Upper lobe of right lung (tissue), 1 donor: Measurements from ENCODE around the gene RAPGEF2. TPM values are rescaled to one million over a fixed set of nuclear protein-coding genes. Genes with fewer than 3 reads are reported as not detected.

Experiments used
- ATAC-seq: fragments of 200-7000 bp; cut with Tn5 transposase; one replicate; pipeline ENCODE4 v1.9.1; 2020; ENCODE audit warnings: mild to moderate bottlenecking, moderate library complexity
- DNase-seq: peaks from one replicate; pipeline ENCODE4 v3.0.0-alpha.2; 2020
- H3K27ac ChIP-seq: fragments of 200-600 bp; one replicate; pipeline ENCODE4 v1.8.0; 2022
- H3K27me3 ChIP-seq: fragments of 200-600 bp; one replicate; pipeline ENCODE4 v1.8.0; 2022; ENCODE audit warnings: mild to moderate bottlenecking
- H3K36me3 ChIP-seq: fragments of 200-600 bp; one replicate; pipeline ENCODE4 v1.8.0; 2022
- H3K4me1 ChIP-seq: fragments of 200-600 bp; one replicate; pipeline ENCODE4 v1.8.0; 2022
- H3K4me3 ChIP-seq: fragments of 200-600 bp; one replicate; pipeline ENCODE4 v1.8.0; 2022; ENCODE audit warnings: mild to moderate bottlenecking
- H3K9me3 ChIP-seq: fragments of 200-600 bp; one replicate; pipeline ENCODE4 v1.8.0; 2022
- CTCF ChIP-seq: fragments of 200-600 bp; IDR thresholded peaks from one replicate; pipeline ENCODE4 v1.8.0; 2022; ENCODE audit warnings: antibody characterized with exemption
- intact Hi-C: fragments of 100-400 bp; cut with DNase I; formaldehyde crosslinking; loops from one replicate; pipeline ENCODE4 v1.11.0; 2022
- total RNA-seq: library from RNA; stranded (reverse); fragmentation: NEBNext Ultra II Directional; extraction: Animal tissue kit (Norgen Biotek cat#: 25700); gene quantifications from one replicate; pipeline ENCODE4 v1.2.1, GENCODE V29; 2021
- donor health status: DM: no; HTN: yes; CAD: no; lungs with severe emphysema.

Gene RAPGEF2
- total RNA-seq, 1 donor from 2014 or later, result 61.3 TPM

GRCh38 chr4:159289682-159290081 lies 186.8 kb downstream of the RAPGEF2 start:
- intact Hi-C loops, result no loop called here
- Histone ChIP-seq H3K27me3 (no peaks in the 10 kb centered on the region), H3K36me3 (no peaks in the 10 kb centered on the region), H3K4me1 (no peaks in the 10 kb centered on the region), H3K9me3 (no peaks in the 10 kb centered on the region), H3K4me3 (no peak overlapping the region), H3K27ac (no peak overlapping the region)
- no peak for ATAC-seq
- TF ChIP-seq CTCF, result no peak
- no peak for DNase-seq

- H3K27me3 ChIP-seq, result no peaks in the 10 kb centered on the region
- no peak overlapping the region for H3K27ac ChIP-seq
- intact Hi-C loops, result no loop called here
- no peaks in the 10 kb centered on the region for H3K4me1 ChIP-seq
- no peak for ATAC-seq
- no peak overlapping the region for H3K4me3 ChIP-seq
- DNase-seq, result no peak
- TF ChIP-seq CTCF, result no peak
- H3K9me3 ChIP-seq, result no peaks in the 10 kb centered on the region
- H3K36me3 ChIP-seq, result no peaks in the 10 kb centered on the region
These were observed 187.6 kb downstream of the RAPGEF2 start for GRCh38 chr4:159290321-159291030.

GRCh38 chr4:159291176-159291575 lies 188.3 kb downstream of the RAPGEF2 start:
- Histone ChIP-seq H3K36me3 (no peaks in the 10 kb centered on the region), H3K27ac (no peak overlapping the region), H3K4me1 (no peaks in the 10 kb centered on the region), H3K27me3 (no peaks in the 10 kb centered on the region), H3K9me3 (no peaks in the 10 kb centered on the region), H3K4me3 (no peak overlapping the region)
- intact Hi-C loops, result no loop called here
- DNase-seq, result no peak
- no peak for ATAC-seq
- no peak for TF ChIP-seq CTCF

GRCh38 chr4:159292137-159292896 lies 189.4 kb downstream of the RAPGEF2 start:
- intact Hi-C loops, result no loop called here
- H3K9me3 ChIP-seq, result no peaks in the 10 kb centered on the region
- no peak for TF ChIP-seq CTCF
- no peaks in the 10 kb centered on the region for H3K4me1 ChIP-seq
- H3K27ac ChIP-seq, result no peak overlapping the region
- no peaks in the 10 kb centered on the region for H3K36me3 ChIP-seq
- DNase-seq (no peak), ATAC-seq (no peak)
- no peaks in the 10 kb centered on the region for H3K27me3 ChIP-seq
- H3K4me3 ChIP-seq, result no peak overlapping the region

GRCh38 chr4:159293811-159294515 lies 191.1 kb downstream of the RAPGEF2 start:
- no peak for TF ChIP-seq CTCF
- peaks cover 6% of the 10 kb centered on the region for H3K4me1 ChIP-seq
- DNase-seq (no peak), ATAC-seq (peak; percentile 48)
- H3K9me3 ChIP-seq, result no peaks in the 10 kb centered on the region
- no peaks in the 10 kb centered on the region for H3K36me3 ChIP-seq
- no peak overlapping the region for H3K4me3 ChIP-seq
- H3K27ac ChIP-seq, result no peak overlapping the region
- no peaks in the 10 kb centered on the region for H3K27me3 ChIP-seq
- intact Hi-C loops, result no loop called here
